OCI-LY1 (cell line): ENCODE results near the gene RTL9.
A peak's percentile ranks its signal among the peaks of the same experiment; 100 is the strongest.

Source experiments
- H2AFZ ChIP-seq: fragments of 200-600 bp; sonication (generic), shearing (Covaris generic); 2 replicates; pipeline ENCODE4 v1.6.0; 2014; ENCODE audit warnings: antibody characterized with exemption, mild to moderate bottlenecking, low read length
- H3F3A ChIP-seq: fragments of 200-600 bp; sonication (generic), shearing (Covaris generic); 2 replicates; pipeline ENCODE4 v1.6.0; 2014; ENCODE audit warnings: mild to moderate bottlenecking, antibody characterized with exemption, low read length, moderate library complexity; ENCODE audit not compliant: insufficient read depth
- H3K27ac ChIP-seq: fragments of 200-600 bp; sonication (generic); 2 replicates; pipeline ENCODE4 v1.5.1; 2014; ENCODE audit warnings: low read length, mixed run types, mild to moderate bottlenecking, low read depth; ENCODE audit not compliant: poor library complexity, severe bottlenecking
- H3K27me3 ChIP-seq: fragments of 200-600 bp; sonication (generic); 2 replicates; pipeline ENCODE4 v1.6.0; 2014; ENCODE audit warnings: antibody characterized with exemption, mild to moderate bottlenecking, low read length, moderate library complexity; ENCODE audit not compliant: insufficient read depth
- H3K36me3 ChIP-seq: fragments of 200-600 bp; sonication (generic); 2 replicates; pipeline ENCODE4 v1.6.1; 2014; ENCODE audit warnings: mild to moderate bottlenecking, antibody characterized with exemption, low read length, moderate library complexity, mixed read lengths; ENCODE audit not compliant: insufficient read depth
- H3K4me1 ChIP-seq: fragments of 200-600 bp; sonication (generic); 2 replicates; pipeline ENCODE4 v1.5.1; 2014; ENCODE audit warnings: mild to moderate bottlenecking, low read length, moderate library complexity; ENCODE audit not compliant: insufficient read depth, severe bottlenecking
- H3K4me2 ChIP-seq: fragments of 200-600 bp; sonication (generic), shearing (Covaris generic); 2 replicates; pipeline ENCODE4 v1.6.1; 2014; ENCODE audit warnings: low read length
- H3K4me3 ChIP-seq: fragments of 200-600 bp; sonication (generic); 2 replicates; pipeline ENCODE4 v1.5.1; 2014; ENCODE audit warnings: low read length, low read depth, mild to moderate bottlenecking, mixed read lengths; ENCODE audit not compliant: poor library complexity, severe bottlenecking
- H3K79me2 ChIP-seq: fragments of 200-600 bp; shearing (Covaris generic); 2 replicates; pipeline ENCODE4 v1.6.1; 2016; ENCODE audit warnings: mixed run types, low read length, mixed read lengths; ENCODE audit not compliant: insufficient read depth
- H3K9ac ChIP-seq: fragments of 200-600 bp; sonication (generic), shearing (Covaris generic); 2 replicates; pipeline ENCODE4 v1.6.1; 2014; ENCODE audit warnings: mild to moderate bottlenecking, low read length, mixed read lengths
- H3K9me2 ChIP-seq: fragments of 200-600 bp; sonication (generic), shearing (Covaris generic); 2 replicates; pipeline ENCODE4 v1.6.1; 2014; ENCODE audit warnings: low read depth, mild to moderate bottlenecking, low read length, mixed read lengths
- H3K9me3 ChIP-seq: fragments of 200-600 bp; shearing (Covaris generic); 2 replicates; pipeline ENCODE4 v1.6.1; 2014; ENCODE audit warnings: low read length, mixed read lengths
- H4K20me1 ChIP-seq: fragments of 200-600 bp; sonication (generic), shearing (Covaris generic); 2 replicates; pipeline ENCODE4 v1.6.0; 2016; ENCODE audit warnings: mild to moderate bottlenecking, low read length; ENCODE audit not compliant: insufficient read depth
- EZH2 ChIP-seq: fragments of 200-600 bp; sonication (generic), shearing (Covaris generic); IDR thresholded peaks from 2 replicates; pipeline ENCODE4 v1.8.0; 2017; ENCODE audit warnings: borderline replicate concordance, mixed run types, mild to moderate bottlenecking, antibody characterized with exemption, low read length, moderate library complexity, mixed read lengths
- TF ChIP-seq, protein P1 (sequence below): fragments of 200-600 bp; sonication (generic), shearing (Covaris generic); IDR thresholded peaks from 2 replicates; pipeline ENCODE4 v1.5.1; 2017; ENCODE audit warnings: mild to moderate bottlenecking, antibody characterized with exemption, low read length, moderate library complexity, mixed read lengths

Gene RTL9

DNA sequence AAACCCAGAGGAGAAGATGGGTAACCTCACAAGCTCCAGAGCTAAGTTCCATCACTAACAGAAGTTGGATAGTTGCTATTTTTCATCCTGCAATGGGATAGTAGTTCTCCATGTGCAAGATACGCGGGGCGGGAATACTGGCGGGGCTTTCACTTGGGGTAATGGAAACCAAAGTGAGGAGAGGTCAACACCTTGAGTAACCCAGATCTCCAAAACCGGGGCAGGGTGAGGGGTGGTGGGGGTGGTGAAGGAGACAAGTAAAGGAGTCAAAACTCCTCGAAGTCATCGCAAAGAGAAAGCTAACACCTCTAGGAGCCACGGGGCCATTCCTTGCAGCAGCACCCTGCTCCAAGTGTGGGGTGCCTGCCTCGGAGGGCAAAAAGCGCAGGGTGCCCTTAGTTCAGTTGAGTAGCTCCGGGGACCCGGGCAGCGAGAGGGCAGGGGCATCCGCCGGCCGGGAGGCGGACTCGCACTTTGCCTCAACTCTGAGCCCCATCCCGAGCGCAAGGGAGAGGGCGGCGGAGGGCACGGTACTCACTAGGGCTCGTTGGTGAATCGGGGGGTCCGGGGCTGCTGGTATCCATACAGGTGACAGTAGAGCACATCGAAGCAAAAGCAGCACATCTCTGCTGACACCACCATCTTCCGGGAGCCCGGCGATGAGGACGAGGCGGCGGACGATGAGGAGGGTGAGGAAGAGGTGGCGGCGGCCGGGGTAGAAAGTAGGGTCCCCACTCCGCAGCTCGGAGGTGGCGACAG lies 41.4 kb upstream of the RTL9 start:
- H3K9ac ChIP-seq: peak overlapping the region; percentile 96
- H3K4me1 ChIP-seq: peaks cover 35% of the 10 kb centered on the region
- no peaks in the 10 kb centered on the region for H3K27me3 ChIP-seq
- H4K20me1 ChIP-seq: no peaks in the 10 kb centered on the region
- peak overlapping the region; percentile 57 for H3K27ac ChIP-seq
- H3K9me2 ChIP-seq: no peaks in the 10 kb centered on the region
- H3K9me3 ChIP-seq: no peaks in the 10 kb centered on the region
- H2AFZ ChIP-seq: no peak overlapping the region
- no peaks in the 10 kb centered on the region for H3F3A ChIP-seq
- H3K36me3 ChIP-seq: no peaks in the 10 kb centered on the region
- no peak for TF ChIP-seq EZH2
- TF ChIP-seq, protein P1, sequence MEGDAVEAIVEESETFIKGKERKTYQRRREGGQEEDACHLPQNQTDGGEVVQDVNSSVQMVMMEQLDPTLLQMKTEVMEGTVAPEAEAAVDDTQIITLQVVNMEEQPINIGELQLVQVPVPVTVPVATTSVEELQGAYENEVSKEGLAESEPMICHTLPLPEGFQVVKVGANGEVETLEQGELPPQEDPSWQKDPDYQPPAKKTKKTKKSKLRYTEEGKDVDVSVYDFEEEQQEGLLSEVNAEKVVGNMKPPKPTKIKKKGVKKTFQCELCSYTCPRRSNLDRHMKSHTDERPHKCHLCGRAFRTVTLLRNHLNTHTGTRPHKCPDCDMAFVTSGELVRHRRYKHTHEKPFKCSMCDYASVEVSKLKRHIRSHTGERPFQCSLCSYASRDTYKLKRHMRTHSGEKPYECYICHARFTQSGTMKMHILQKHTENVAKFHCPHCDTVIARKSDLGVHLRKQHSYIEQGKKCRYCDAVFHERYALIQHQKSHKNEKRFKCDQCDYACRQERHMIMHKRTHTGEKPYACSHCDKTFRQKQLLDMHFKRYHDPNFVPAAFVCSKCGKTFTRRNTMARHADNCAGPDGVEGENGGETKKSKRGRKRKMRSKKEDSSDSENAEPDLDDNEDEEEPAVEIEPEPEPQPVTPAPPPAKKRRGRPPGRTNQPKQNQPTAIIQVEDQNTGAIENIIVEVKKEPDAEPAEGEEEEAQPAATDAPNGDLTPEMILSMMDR: no peak
- peak overlapping the region; percentile 98 for H3K4me3 ChIP-seq
- H3K4me2 ChIP-seq: peak overlapping the region; percentile 86
- peaks cover 50% of the 10 kb centered on the region for H3K79me2 ChIP-seq

DNA sequence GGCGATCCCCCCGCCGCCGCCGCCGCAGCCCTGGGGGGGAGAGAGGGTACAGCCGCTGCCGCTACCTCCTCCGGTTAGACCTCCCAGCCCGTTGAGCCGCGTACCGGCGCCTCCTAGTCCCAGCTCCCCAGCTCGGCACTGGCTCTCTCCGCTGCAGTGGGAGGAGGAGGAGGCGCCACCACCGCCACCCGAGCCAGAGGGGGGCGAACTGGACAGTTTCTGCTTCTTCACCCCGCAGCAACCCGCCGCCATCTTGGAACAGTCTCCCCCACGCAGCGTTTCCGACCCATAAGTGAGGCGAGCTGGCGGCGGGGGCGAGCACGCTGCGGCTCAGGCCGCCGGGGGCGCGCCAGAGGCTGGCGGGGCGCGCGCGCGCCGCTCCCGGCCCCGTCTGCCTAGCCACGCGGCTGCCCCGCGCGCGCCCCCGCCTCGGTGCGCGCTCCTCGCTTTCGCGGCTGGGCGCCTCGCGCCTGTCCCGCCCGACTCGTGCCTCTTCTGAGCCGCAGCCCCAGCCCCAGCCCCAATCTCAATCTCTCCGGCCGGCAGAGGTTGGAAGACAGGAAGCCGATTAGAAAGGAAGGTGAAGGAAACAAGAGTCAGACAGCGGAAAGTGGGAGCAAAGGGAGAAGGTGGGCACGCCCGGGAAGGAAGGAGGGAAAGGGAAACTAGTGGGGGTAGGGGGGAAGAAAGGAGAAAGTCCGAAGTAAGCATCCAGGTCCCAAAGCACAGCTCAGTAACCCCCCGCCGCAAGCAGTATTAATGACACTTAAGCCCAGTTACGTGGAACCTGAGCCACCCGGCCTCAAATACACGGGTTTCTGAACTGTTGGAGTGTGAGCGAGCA lies 40.6 kb upstream of the RTL9 start, which contains the start of gene AMMECR1:
AMMECR1 (minus strand) TSS at position 266 of the 844 bp plus-strand sequence; CDS start at position 252, 14 bp downstream.
- H2AFZ ChIP-seq: no peak within 1 kb of the TSS
- peak within 1 kb of the TSS; percentile 57 for H3K27ac ChIP-seq
- peaks cover 31% of the 10 kb centered on the region for H3K4me1 ChIP-seq
- H3K79me2 ChIP-seq: peaks cover 42% of the 10 kb centered on the region
- peak within 1 kb of the TSS; percentile 96 for H3K9ac ChIP-seq
- H3F3A ChIP-seq: no peaks in the 10 kb centered on the region
- H3K36me3 ChIP-seq: no peaks in the 10 kb centered on the region
- H3K9me2 ChIP-seq: no peaks in the 10 kb centered on the region
- H3K9me3 ChIP-seq: no peaks in the 10 kb centered on the region
- no peak for TF ChIP-seq EZH2
- TF ChIP-seq, protein P1: no peak
- H4K20me1 ChIP-seq: no peaks in the 10 kb centered on the region
- peak within 1 kb of the TSS; percentile 86 for H3K4me2 ChIP-seq
- H3K27me3 ChIP-seq: no peaks in the 10 kb centered on the region
- H3K4me3 ChIP-seq: peak within 1 kb of the TSS; percentile 98

DNA sequence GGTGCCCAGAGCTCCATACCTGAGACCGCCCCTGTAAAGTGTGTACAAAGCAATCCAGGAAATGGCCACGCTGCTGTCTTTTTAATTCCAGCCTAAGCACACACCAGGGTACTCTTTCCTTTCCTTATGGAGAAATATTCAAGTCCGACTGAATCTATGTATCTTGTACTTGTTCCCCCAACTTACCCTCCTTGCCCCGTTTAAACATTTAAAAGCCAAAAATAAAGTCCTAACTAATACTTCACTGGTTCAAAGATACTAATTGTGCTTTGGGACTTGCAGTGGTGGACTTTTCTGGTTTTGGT lies 40.0 kb upstream of the RTL9 start:
- Histone ChIP-seq H3K27ac (no peak overlapping the region), H3K9me3 (no peaks in the 10 kb centered on the region), H3F3A (no peaks in the 10 kb centered on the region), H3K9ac (peak overlapping the region; percentile 64), H2AFZ (no peak overlapping the region), H4K20me1 (no peaks in the 10 kb centered on the region), H3K79me2 (peaks cover 36% of the 10 kb centered on the region), H3K4me1 (peaks cover 31% of the 10 kb centered on the region), H3K27me3 (no peaks in the 10 kb centered on the region), H3K4me2 (peak overlapping the region; percentile 58), H3K4me3 (peak overlapping the region; percentile 57), H3K36me3 (no peaks in the 10 kb centered on the region), H3K9me2 (no peaks in the 10 kb centered on the region)
- TF ChIP-seq, protein P1: no peak
- no peak for TF ChIP-seq EZH2
